GM12864 (cell line): ENCODE data around the gene UBE2V1.
A peak's percentile ranks its signal among the peaks of the same experiment; 100 is the strongest.

ENCODE experiments used
- DNase-seq: peaks from one replicate; pipeline ENCODE4 v3.0.0-alpha.2; 2011; ENCODE audit warnings: low read depth
- H3K4me3 ChIP-seq: 2 replicates; pipeline ENCODE4 v1.5.1; 2011; ENCODE audit warnings: mild to moderate bottlenecking, low read depth, low read length, control low read depth
- TF ChIP-seq, protein P1 (sequence below): IDR thresholded peaks from 2 replicates; pipeline ENCODE4 v1.5.1; 2011; ENCODE audit warnings: low read depth, mild to moderate bottlenecking, moderate library complexity, low read length, control low read depth, inconsistent platforms; ENCODE audit errors: missing control alignments

Gene UBE2V1

DNA sequence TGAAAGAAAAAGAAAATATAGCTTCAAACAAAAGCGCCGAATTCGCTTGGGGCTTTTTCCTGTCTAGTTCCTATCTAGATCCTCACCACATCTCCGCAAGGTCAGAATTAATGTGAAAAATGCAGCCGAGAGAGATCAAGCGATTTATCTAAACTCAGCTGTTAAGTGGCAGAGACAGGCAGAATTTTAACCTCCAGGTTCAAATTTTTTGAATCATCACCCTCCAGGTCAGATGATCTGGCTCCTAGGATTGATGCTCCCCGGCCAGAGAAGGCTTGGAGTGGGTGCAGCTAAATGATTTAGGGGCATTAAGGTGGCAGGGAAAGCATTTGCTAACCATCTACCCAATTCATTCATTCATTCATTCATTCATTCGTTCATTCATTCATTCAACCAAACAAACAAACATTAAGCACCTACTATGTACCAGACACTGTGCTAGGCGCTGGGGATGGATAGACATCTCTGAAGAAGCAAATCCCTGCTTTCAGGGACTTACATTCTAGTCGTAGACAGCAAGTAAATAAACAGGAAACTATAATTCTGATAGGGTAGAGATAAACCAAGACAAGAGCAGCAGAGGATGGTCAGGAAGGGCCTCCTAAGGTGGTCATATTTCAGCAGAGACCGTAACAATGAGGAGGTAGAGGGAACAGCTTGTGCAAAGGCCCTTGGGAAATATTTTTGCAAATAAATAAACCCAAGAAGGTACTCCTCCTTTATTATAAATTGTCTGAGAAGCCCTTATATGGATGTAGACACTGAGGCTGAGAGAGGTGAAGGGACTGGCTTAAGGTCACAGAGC, 672 bp upstream of the UBE2V1 start:
- peak overlapping the region; percentile 86 for H3K4me3 ChIP-seq
- no peak for DNase-seq
- TF ChIP-seq, protein P1, sequence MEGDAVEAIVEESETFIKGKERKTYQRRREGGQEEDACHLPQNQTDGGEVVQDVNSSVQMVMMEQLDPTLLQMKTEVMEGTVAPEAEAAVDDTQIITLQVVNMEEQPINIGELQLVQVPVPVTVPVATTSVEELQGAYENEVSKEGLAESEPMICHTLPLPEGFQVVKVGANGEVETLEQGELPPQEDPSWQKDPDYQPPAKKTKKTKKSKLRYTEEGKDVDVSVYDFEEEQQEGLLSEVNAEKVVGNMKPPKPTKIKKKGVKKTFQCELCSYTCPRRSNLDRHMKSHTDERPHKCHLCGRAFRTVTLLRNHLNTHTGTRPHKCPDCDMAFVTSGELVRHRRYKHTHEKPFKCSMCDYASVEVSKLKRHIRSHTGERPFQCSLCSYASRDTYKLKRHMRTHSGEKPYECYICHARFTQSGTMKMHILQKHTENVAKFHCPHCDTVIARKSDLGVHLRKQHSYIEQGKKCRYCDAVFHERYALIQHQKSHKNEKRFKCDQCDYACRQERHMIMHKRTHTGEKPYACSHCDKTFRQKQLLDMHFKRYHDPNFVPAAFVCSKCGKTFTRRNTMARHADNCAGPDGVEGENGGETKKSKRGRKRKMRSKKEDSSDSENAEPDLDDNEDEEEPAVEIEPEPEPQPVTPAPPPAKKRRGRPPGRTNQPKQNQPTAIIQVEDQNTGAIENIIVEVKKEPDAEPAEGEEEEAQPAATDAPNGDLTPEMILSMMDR: no peak

DNA sequence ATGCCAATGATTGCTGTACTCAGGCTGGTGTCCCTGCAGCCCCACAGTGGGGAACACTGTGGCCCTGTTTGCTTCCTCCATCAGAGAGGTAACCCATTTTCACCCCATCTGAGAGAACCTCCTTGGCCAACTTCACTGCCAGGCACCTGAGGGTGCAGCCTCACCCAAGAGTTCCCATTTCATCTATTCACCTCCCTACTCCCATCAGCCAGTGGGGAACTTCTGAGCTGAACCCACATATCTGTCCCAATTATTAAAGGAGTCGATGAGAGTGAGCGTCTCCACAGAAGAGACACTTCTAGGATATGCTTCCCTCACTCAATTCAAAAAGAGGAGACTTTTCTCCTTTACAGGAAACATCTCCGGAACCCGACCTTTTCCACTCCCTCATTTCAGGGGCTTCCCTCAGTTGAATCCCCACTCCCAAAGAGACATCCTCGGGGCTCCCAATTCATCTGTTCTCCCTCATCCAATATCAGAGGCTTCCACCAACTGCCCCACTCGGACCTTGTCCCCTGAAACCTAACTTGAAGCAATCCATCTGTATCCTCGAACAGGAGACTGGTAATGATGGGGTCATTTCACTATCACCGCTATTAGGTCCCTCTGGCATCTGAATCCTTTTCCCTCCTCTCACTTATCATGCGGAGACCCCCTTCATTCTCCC, 988 bp downstream of the UBE2V1 start:
- peak overlapping the region; percentile 86 for H3K4me3 ChIP-seq
- TF ChIP-seq, protein P1: no peak
- DNase-seq: no peak

DNA sequence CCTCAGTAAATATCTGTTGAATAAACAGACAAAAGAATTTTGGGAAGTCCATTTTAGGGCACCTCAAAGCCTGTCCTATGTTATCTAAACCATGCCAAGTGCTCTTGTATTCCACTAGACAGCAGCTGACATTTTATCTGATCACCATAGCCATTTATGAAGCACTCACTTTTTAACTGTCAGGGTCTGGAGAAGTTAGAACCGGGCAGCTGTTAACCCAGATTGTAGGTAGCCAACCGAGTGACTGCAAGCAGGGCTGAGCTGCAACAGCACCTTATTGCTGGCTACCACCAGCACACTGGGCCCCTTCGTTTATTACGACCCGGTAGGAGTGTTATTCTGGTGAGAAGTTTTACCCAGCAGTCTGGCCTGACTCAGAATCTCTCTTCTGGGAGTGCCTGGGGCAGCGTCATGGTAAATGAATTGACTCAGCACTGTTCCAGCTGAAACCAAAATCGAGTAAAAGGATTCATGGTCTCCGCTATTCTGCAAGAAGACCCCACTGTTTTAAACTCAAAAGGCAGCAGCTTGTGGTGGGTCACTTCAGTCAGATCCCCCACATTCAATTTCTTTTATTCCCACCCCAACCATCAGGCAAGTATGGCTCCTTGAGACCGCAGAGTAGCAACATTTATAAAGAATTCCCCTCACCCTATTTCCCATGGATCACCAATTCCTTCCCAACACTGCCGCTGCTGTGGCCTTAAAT, 1.7 kb downstream of the UBE2V1 start:
- H3K4me3 ChIP-seq: peak overlapping the region; percentile 86
- TF ChIP-seq, protein P1: no peak
- no peak for DNase-seq

DNA sequence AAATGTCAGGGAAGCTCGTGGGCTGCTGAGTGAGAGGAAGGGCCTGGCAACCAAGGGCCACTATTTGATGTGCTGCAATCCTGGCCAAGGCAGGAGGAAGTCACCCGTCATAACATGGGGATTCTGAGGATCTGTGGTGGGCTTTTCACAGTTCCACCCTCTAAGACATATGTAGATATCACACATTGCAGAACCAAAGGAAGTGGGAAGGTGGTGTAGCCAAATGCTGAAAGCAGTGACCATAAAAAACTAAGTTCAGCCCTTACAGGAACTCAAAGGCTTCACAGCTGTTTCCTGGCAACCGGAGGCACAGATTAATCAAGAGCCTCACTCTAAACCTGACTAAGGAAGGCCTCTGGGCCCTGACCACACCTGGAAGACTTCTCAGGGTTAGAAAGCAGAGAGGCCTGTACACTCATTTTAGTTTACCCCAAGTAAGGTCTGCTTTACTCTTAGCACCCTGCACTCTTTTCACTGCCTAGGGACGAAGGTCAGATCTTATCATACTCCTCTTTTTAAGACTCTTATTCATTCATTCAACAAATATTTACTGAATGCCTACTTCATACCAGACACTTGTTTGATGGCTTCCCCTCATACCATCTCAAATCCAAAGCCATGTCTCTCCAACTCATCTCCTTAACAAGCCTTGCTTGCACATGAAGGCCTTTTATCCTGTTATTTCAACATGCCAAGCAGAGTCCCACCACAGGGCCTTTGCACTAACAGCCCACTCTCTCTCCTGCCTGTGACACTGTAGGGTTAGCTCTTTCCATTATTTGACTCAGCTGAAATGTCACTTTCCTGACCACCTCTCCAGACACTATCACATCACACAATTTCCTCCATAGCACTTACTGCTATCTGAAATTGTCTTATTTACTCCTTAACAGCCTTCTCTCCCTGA, 2.6 kb downstream of the UBE2V1 start:
- DNase-seq: no peak
- TF ChIP-seq, protein P1: no peak
- H3K4me3 ChIP-seq: peak overlapping the region; percentile 86; the same call in 1 of the 2 replicates

DNA sequence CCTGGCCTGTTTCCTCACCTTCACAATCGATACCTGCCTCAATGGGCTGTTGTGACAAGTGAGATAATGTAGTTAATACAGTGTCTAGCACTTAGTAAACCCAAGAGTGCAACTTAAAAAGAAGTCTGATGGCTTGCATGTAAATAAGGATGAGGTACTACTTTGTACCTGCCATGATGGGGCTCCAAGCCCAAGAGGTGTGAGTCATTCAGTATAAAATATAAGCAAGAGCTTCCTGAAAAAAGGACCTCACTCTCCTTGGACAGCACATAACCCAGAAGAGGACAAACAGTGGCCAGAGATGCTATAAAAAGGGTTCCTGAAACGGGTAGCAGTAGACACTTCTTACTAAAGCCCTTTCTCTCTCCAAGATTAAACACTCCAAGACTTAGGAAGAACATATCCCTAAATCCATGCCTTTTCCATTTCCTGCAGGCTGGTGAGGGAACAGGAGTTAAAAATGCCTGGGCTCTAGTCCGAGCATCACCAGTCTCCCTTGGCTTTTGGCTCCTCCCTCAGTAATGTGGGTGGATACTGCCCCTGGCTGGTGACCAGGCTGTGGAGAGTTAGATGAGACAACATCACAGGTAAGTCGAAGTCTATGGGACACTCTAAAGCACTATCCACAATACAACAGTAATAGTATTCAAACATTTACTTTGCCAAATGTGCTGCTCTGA, 4.3 kb downstream of the UBE2V1 start:
- no peak for DNase-seq
- TF ChIP-seq, protein P1: no peak
- H3K4me3 ChIP-seq: no peak overlapping the region
